Ovary (tissue), 9 donors: ENCODE results near the gene LCT. TPM values are rescaled to one million over a fixed set of nuclear protein-coding genes. Genes with fewer than 3 reads are reported as not detected.

Experiments used
- DNase-seq, 5 donors: peaks; one replicate each; pipeline ENCODE4 v3.0.0-alpha.2; 2019 to 2020
- H3K27ac ChIP-seq, 2 donors: fragments of 200-600 bp; one replicate each; pipeline versions ENCODE4 v1.5.1 to v1.8.0; 2019 to 2022
- H3K27me3 ChIP-seq: fragments of 200-600 bp; one replicate; pipeline ENCODE4 v1.8.0; 2022
- H3K36me3 ChIP-seq: fragments of 200-600 bp; sonication (generic); one replicate; pipeline ENCODE4 v1.5.1; 2019
- H3K4me1 ChIP-seq: one replicate; pipeline ENCODE4 v1.8.1; 2013; ENCODE audit warnings: mild to moderate bottlenecking, moderate library complexity; ENCODE audit not compliant: insufficient read depth
- H3K4me3 ChIP-seq: fragments of 200-600 bp; sonication (generic); one replicate; pipeline ENCODE4 v1.5.1; 2017
- H3K9me3 ChIP-seq, 2 donors: fragments of 200-600 bp in 1 of 2; sonication (generic) in 1 of 2; one replicate each; pipeline versions ENCODE4 v1.5.1 to v1.8.1; 2013 to 2019; ENCODE audit warnings: mild to moderate bottlenecking in 1 of 2, moderate library complexity in 1 of 2
- CTCF ChIP-seq, 3 donors: fragments of 450-650 bp in 2 of 3; fragments of 200-600 bp in 1 of 3; IDR thresholded peaks; one replicate each; pipeline versions ENCODE4 v1.5.1 to v1.8.0; 2016 to 2022; ENCODE audit warnings: antibody characterized with exemption in 3 of 3, mild to moderate bottlenecking in 1 of 3
- EP300 ChIP-seq: sonication (generic); formaldehyde crosslinking; IDR thresholded peaks from one replicate; pipeline ENCODE4 v1.6.1; 2017; ENCODE audit warnings: antibody characterized with exemption
- POLR2A ChIP-seq: fragments of 450-650 bp; IDR thresholded peaks from one replicate; pipeline ENCODE4 v1.6.1; 2017; ENCODE audit warnings: antibody characterized with exemption, mild to moderate bottlenecking, moderate library complexity
- WGBS, 3 donors: extraction: QIAGEN DNeasy Blood & Tissue Kit in 1 of 3; methylation state at CpG; one replicate each; pipeline versions ENCODE4 v1.1.5 to v1.1.7; 2013 to 2017; 5-methylcytosine and 5-hydroxymethylcytosine counted together
- intact Hi-C, 4 donors: fragments of 100-400 bp; cut with DNase I; formaldehyde crosslinking; loops; one replicate each; pipeline versions ENCODE4 v1.11.0 to v1.15.1; 2022 to 2023
- polyA plus RNA-seq, 2 donors: library from polyadenylated mRNA; stranded (reverse); fragments of 200-250 nt in 1 of 2; fragments of 350-450 nt in 1 of 2; fragmentation: Illumina TruSeq in 1 of 2; extraction: RNeasy Lipid Tissue Mini Kit (QIAGEN cat#74804) in 1 of 2; gene quantifications; one replicate each; pipeline ENCODE4 v1.2.3, GENCODE V29; 2013 to 2014
- small RNA-seq: library from RNA; depleted of rRNA; stranded (forward); fragments of <200 nt; gene quantifications from one replicate; pipeline ENCODE3, GENCODE V24; 2016
- total RNA-seq, 7 donors: library from RNA; depleted of rRNA in 2 of 7; stranded (reverse); fragments of >200 nt in 2 of 7; fragmentation: NEBNext Ultra II Directional in 3 of 7; extraction: Animal tissue kit (Norgen Biotek cat#: 25700) in 3 of 7; gene quantifications; one replicate each; pipeline versions ENCODE4 v1.1.0 to v1.2.4, GENCODE V29; 2016 to 2023
- donor health status: DM: no; HTN: no; CAD: no; lungs with moderate emphysema.
- donor health status: DM: no; HTN: no; CAD: no.
- donor health status: Bipolar disorder and iron deficiency.
- donor health status: DM: yes; HTN: yes; CAD: no.
- donor health status: DM: no; HTN: no; CAD: no.
- donor health status: DM: yes; HTN: yes; CAD: no.

The LCT gene
- total and polyA plus RNA-seq, 9 donors = 0.12 TPM; not detected in 8

GRCh38 chr2:135742325-135742757 lies 94.6 kb downstream of the LCT start:
- intact Hi-C loops = loop anchor here in 1 of 4 donors (5.0 kb wide), 1 partner anchor 245 kb away; the partner anchor contains the start of gene DARS1
- Histone ChIP-seq H3K9me3 (no peaks in the 10 kb centered on the region), H3K4me3 (peak overlapping the region; percentile 65), H3K27me3 (no peaks in the 10 kb centered on the region), H3K36me3 (no peaks in the 10 kb centered on the region), H3K27ac (peak overlapping the region; percentile 97 to 99), H3K4me1 (peaks cover 6% of the 10 kb centered on the region)
- WGBS, 3 donors = 1% methylated on average over 34 of the region's 34 CpGs
- TF ChIP-seq POLR2A = peak; percentile 54
- TF ChIP-seq EP300 = no peak
- DNase-seq = peak in 2 of 5 donors; percentile 52 to 68

- H3K4me1 ChIP-seq = peaks cover 6% of the 10 kb centered on the region
- H3K27me3 ChIP-seq = no peaks in the 10 kb centered on the region
- no peaks in the 10 kb centered on the region for H3K9me3 ChIP-seq
- H3K36me3 ChIP-seq = no peaks in the 10 kb centered on the region
- no peak for TF ChIP-seq CTCF (IDR thresholded peaks at IDR 0.05)
- peak; percentile 91 for TF ChIP-seq POLR2A
- WGBS, 3 donors = 1% methylated on average over 71 to 93 of the region's 93 CpGs
- peak; percentile 96 to 97 (median 96) for DNase-seq
- peak within 1 kb of the TSS; percentile 97 to 99 for H3K27ac ChIP-seq
- H3K4me3 ChIP-seq = peak within 1 kb of the TSS; percentile 65
- intact Hi-C loops = loop anchor here in 1 of 4 donors (5.0 kb wide), 1 partner anchor 246 kb away; the partner anchor contains the start of gene DARS1
Observed at GRCh38 chr2:135741395-135742324, 95.3 kb downstream of the LCT start, which contains the start of gene UBXN4. Gene UBXN4 (plus strand): TSS chr2:135741855. CDS start chr2:135741930, 75 bp downstream.

- no peaks in the 10 kb centered on the region for H3K9me3 ChIP-seq
- H3K27ac ChIP-seq = peak overlapping the region; percentile 97 to 99
- TF ChIP-seq CTCF (IDR thresholded peaks at IDR 0.05) (no peak), POLR2A (no peak), EP300 (no peak)
- peaks cover 4% of the 10 kb centered on the region for H3K4me1 ChIP-seq
- intact Hi-C loops = loop anchor here in 1 of 4 donors (5.0 kb wide), 1 partner anchor 246 kb away; the partner anchor contains the start of gene DARS1
- WGBS, 3 donors = 81% methylated on average over 11 of the region's 11 CpGs
- DNase-seq = no peak
- H3K27me3 ChIP-seq = no peaks in the 10 kb centered on the region
- no peaks in the 10 kb centered on the region for H3K36me3 ChIP-seq
- no peak overlapping the region for H3K4me3 ChIP-seq
Observed at GRCh38 chr2:135741043-135741394, 96.0 kb downstream of the LCT start.

- intact Hi-C loops = loop anchor here in 1 of 4 donors (5.0 kb wide), 1 partner anchor 247 kb away; the partner anchor contains the start of gene DARS1
- no peak for TF ChIP-seq CTCF (IDR thresholded peaks at IDR 0.05)
- TF ChIP-seq EP300 = no peak
- TF ChIP-seq POLR2A = no peak
- WGBS, 3 donors = 96 to 97% (median 96%) methylated on average over 3 of the region's 3 CpGs
Observed at GRCh38 chr2:135740206-135740605, 96.8 kb downstream of the LCT start.

More at GRCh38 chr2:135740206-135740605, 96.8 kb downstream of the LCT start:
- Histone ChIP-seq H3K27me3 (no peaks in the 10 kb centered on the region), H3K9me3 (no peaks in the 10 kb centered on the region), H3K4me1 (peaks cover 4% of the 10 kb centered on the region), H3K4me3 (no peak overlapping the region), H3K27ac (no peak overlapping the region), H3K36me3 (no peaks in the 10 kb centered on the region)
- no peak for DNase-seq

Small RNAs within 50 kb of the gene (small RNA-seq; reads per million reads assigned to genes)
- not detected for gene RF00019

Other genes starting within 250 kb of the LCT start
- 100 to 1,000 TPM in 1 of 7 donors, 10 to 100 TPM in 6; 56.8 to 101 (median 87.5) TPM for gene UBXN4, start 95.3 kb downstream of the LCT start, total RNA-seq
- gene UBXN4, start 95.3 kb downstream of the LCT start, polyA plus RNA-seq = 10 to 100 TPM; 46.6 to 82.0 TPM
- 10 to 100 TPM in 5 of 7 donors, 1 to 10 TPM in 2; 7.2 to 20.1 (median 15.4) TPM for gene MCM6, start 39.3 kb upstream of the LCT start, total RNA-seq
- gene MCM6, start 39.3 kb upstream of the LCT start, polyA plus RNA-seq = 10 to 100 TPM; 10.4 to 19.4 TPM
- 10 to 100 TPM; 58.9 to 79.5 (median 69.7) TPM for gene DARS1, start 148.4 kb upstream of the LCT start, total RNA-seq
- gene DARS1, start 148.4 kb upstream of the LCT start, polyA plus RNA-seq = 10 to 100 TPM; 55.2 to 70.7 TPM